GM12878 (cell line): ENCODE measurements around the gene MRPL42. TPM values are rescaled to one million over a fixed set of nuclear protein-coding genes. Genes with fewer than 3 reads are reported as not detected.

Experiments
- ATAC-seq: fragments of 200-7000 bp; cut with Tn5 transposase; 3 replicates; pipeline ENCODE4 v1.9.1; 2020; ENCODE audit warnings: mild to moderate bottlenecking, moderate library complexity
- BruUV-seq: library from RNA; stranded (reverse); fragments of 400-500 nt; replicated peaks from 2 replicates; lab custom pipeline; 2021; lab: Mats Ljungman, UMichigan
- CTCF ChIA-PET: fragments of 300-600 bp; sonication (Branson Sonifier 250); formaldehyde crosslinking; extraction: SDS; loops from one replicate; lab custom pipeline; 2021; ENCODE audit warnings: inconsistent platforms; lab: Yijun Ruan, JAX
- POLR2A ChIA-PET: fragments of 350-600 bp; formaldehyde crosslinking; extraction: SDS; loops from one replicate; lab custom pipeline; 2021; ENCODE audit warnings: inconsistent platforms; lab: Charles Lee
- RAD21 ChIA-PET: fragments of 300-600 bp; sonication (Branson Sonifier 250); formaldehyde crosslinking; loops from one replicate; lab custom pipeline; 2023; ENCODE audit warnings: antibody characterized with exemption; ENCODE audit not compliant: unreplicated experiment; lab: Charles Lee
- SMC1A ChIA-PET: fragments of 300-600 bp; sonication (Branson Sonifier 250); formaldehyde crosslinking; loops from one replicate; lab custom pipeline; 2023; ENCODE audit not compliant: unreplicated experiment, uncharacterized antibody; lab: Charles Lee
- DNase-seq: peaks from one replicate; pipeline ENCODE4 v3.0.0-alpha.2; 2011; ENCODE audit warnings: low read depth, low spot score
- FAIRE-seq: peaks from 3 replicates; lab custom pipeline; 2011; peaks lifted over from hg19 to GRCh38; lab: Jason Lieb, UNC
- H2AFZ ChIP-seq: 2 replicates; pipeline ENCODE4 v1.6.0; 2011; ENCODE audit warnings: low read depth, low read length, control low read depth; ENCODE audit not compliant: control insufficient read depth
- H3K27ac ChIP-seq: 2 replicates; pipeline ENCODE4 v1.5.1; 2011; ENCODE audit warnings: control low read depth; ENCODE audit not compliant: control insufficient read depth, insufficient read depth
- H3K27me3 ChIP-seq, 2 experiments: replicated peaks in 1 of 2; 2 replicates each; pipeline versions ENCODE4 v1.6.0 to v1.6.1; 2011; ENCODE audit warnings: low read length in 1 of 2; ENCODE audit not compliant: control insufficient read depth in 2 of 2, insufficient read depth in 2 of 2
- H3K36me3 ChIP-seq, 2 experiments: 2 replicates each; pipeline ENCODE4 v1.5.1; 2011; ENCODE audit warnings: low read length in 1 of 2; ENCODE audit not compliant: control insufficient read depth in 2 of 2, insufficient read depth in 2 of 2
- H3K4me1 ChIP-seq: 2 replicates; pipeline ENCODE4 v1.6.1; 2011; ENCODE audit warnings: mild to moderate bottlenecking, low read length, moderate library complexity, mixed read lengths; ENCODE audit not compliant: control insufficient read depth, insufficient read depth
- H3K4me2 ChIP-seq: 2 replicates; pipeline ENCODE4 v1.6.0; 2011; ENCODE audit warnings: control low read depth; ENCODE audit not compliant: control insufficient read depth, insufficient read depth
- H3K4me3 ChIP-seq: fragments of 200-600 bp; sonication (generic); 2 replicates; pipeline ENCODE4 v1.5.1; 2016
- H3K79me2 ChIP-seq: 2 replicates; pipeline ENCODE4 v1.6.0; 2011; ENCODE audit warnings: low read length; ENCODE audit not compliant: control insufficient read depth, insufficient read depth
- H3K9ac ChIP-seq: 2 replicates; pipeline ENCODE4 v1.8.0; 2011; ENCODE audit warnings: low read length, control low read depth, mixed read lengths; ENCODE audit not compliant: control insufficient read depth, insufficient read depth
- H3K9me3 ChIP-seq: replicated peaks from 3 replicates; pipeline ENCODE4 v1.5.1; 2011; ENCODE audit warnings: mild to moderate bottlenecking, low read length; ENCODE audit not compliant: control insufficient read depth, insufficient read depth
- H4K20me1 ChIP-seq: 2 replicates; pipeline ENCODE4 v1.6.0; 2011; ENCODE audit not compliant: control insufficient read depth, insufficient read depth
- E4F1 ChIP-seq: fragments of 450-650 bp; IDR thresholded peaks from 2 replicates; pipeline ENCODE4 v1.6.1; 2018; ENCODE audit warnings: borderline replicate concordance, mild to moderate bottlenecking; ENCODE audit not compliant: partially characterized antibody
- FOS ChIP-seq: IDR thresholded peaks from 3 replicates; pipeline ENCODE4 v1.6.1; 2011; ENCODE audit warnings: borderline replicate concordance; ENCODE audit not compliant: insufficient read length; ENCODE audit errors: extremely low read depth
- NFIC ChIP-seq: IDR thresholded peaks from 2 replicates; pipeline ENCODE4 v1.6.1; 2012; ENCODE audit warnings: low read depth, mild to moderate bottlenecking, inconsistent platforms, low read length, moderate library complexity
- RCOR1 ChIP-seq: conservative IDR thresholded peaks from 2 replicates; pipeline ENCODE4 v1.6.1; 2012; ENCODE audit warnings: low read depth, low read length, improper control_type of control experiment
- RELB ChIP-seq: fragments of 450-650 bp; IDR thresholded peaks from 2 replicates; pipeline ENCODE4 v1.6.1; 2017; ENCODE audit warnings: low read depth, mild to moderate bottlenecking, moderate library complexity
- SUPT20H ChIP-seq: IDR thresholded peaks from 2 replicates; pipeline ENCODE4 v1.6.1; 2011; ENCODE audit warnings: low read depth, mild to moderate bottlenecking, low read length, moderate library complexity, borderline replicate concordance; ENCODE audit not compliant: control insufficient read depth
- ZBTB40 ChIP-seq: fragments of 450-650 bp; IDR thresholded peaks from 2 replicates; pipeline ENCODE4 v1.6.1; 2016; ENCODE audit warnings: mild to moderate bottlenecking, moderate library complexity, borderline replicate concordance
- WGBS: methylation state at CpG from one replicate; pipeline ENCODE4 v1.1.6; 2016; ENCODE audit warnings: low lambda C conversion rate; ENCODE audit not compliant: insufficient replicate concordance, insufficient coverage; ENCODE audit errors: missing lambda C conversion rate; 5-methylcytosine and 5-hydroxymethylcytosine counted together
- in situ Hi-C: fragments of 300-500 bp; cut with MboI; formaldehyde crosslinking; loops from 9 replicates; pipeline ENCODE4 v1.14.3; 2018; ENCODE audit warnings: mixed read lengths
- intact Hi-C: fragments of 100-400 bp; cut with micrococcal nuclease; formaldehyde crosslinking; loops from one replicate; pipeline ENCODE4 v1.14.2; 2022; ENCODE audit not compliant: unreplicated experiment
- polyA plus RNA-seq, 11 experiments: library from polyadenylated mRNA; depleted of rRNA in 4 of 11; unstranded in 6 of 11; stranded (reverse) in 5 of 11; fragments of >200 nt; fragmentation: Nextera tagmentation in 4 of 11; fragmentation: Illumina TruSeq in 1 of 11; extraction: Ambion mirVana in 4 of 11; extraction: Trizol in 1 of 11; gene quantifications; 1 replicate in 1 of 11; 2 replicates in 10 of 11; pipeline versions ENCODE4 v1.2.1 to v1.2.3, GENCODE V29; 2011 to 2016; ENCODE audit warnings: inconsistent platforms in 2 of 11, missing spikeins in 2 of 11, low read depth in 1 of 11
- total RNA-seq, 4 experiments: library from RNA; depleted of rRNA in 3 of 4; stranded (reverse); fragments of >200 nt in 3 of 4; fragmentation: Illumina TruSeq in 1 of 4; extraction: Trizol in 1 of 4; gene quantifications; 2 replicates each; pipeline versions ENCODE4 v1.2.1 to v1.2.3, GENCODE V29; 2013 to 2021

The MRPL42 gene
- total and polyA plus RNA-seq, 10 of the 15 experiments (the other 5 are each of a cell fraction or from before 2014, with no cell fraction given) = 65.1 to 427 (median 126) TPM

- Histone ChIP-seq H3K36me3 (no peaks in the 10 kb centered on the region), H3K9me3 (no peaks in the 10 kb centered on the region; the same call in 2 of the 3 replicates), H3K4me3 (no peak overlapping the region), H4K20me1 (no peaks in the 10 kb centered on the region), H3K27me3 (no peaks in the 10 kb centered on the region), H3K4me2 (peak overlapping the region; percentile 53), H3K4me1 (peaks cover 10% of the 10 kb centered on the region), H3K9ac (no peak overlapping the region), H3K27ac (no peak overlapping the region), H3K79me2 (no peaks in the 10 kb centered on the region), H2AFZ (peak overlapping the region; percentile 74)
- no peak for TF ChIP-seq FOS
- TF ChIP-seq RELB = no peak
- TF ChIP-seq NFIC = no peak
- no peak for TF ChIP-seq SUPT20H
- no peak for TF ChIP-seq E4F1
- no peak for TF ChIP-seq ZBTB40
- no peak for TF ChIP-seq RCOR1
- WGBS = 1% methylated on average over 5 of the region's 5 CpGs
- DNase-seq (peak; percentile 15), FAIRE-seq (no peak), ATAC-seq (peak; percentile 82)
- ChIA-PET SMC1A (interaction anchor here (0.7 to 1.8 kb wide), 4 partner anchors 28 to 565 kb away, joined by 3 to 8 read pairs (median 3); no protein-coding TSS in a partner anchor), CTCF (interaction anchor here (0.6 to 2.7 kb wide), 6 partner anchors 10 to 565 kb away, joined by 3 to 15 read pairs (median 6); no protein-coding TSS in a partner anchor), POLR2A (no interaction called here), RAD21 (interaction anchor here (0.8 to 3.4 kb wide), 3 partner anchors 10 to 565 kb away, joined by 3 to 12 read pairs (median 4); no protein-coding TSS in a partner anchor)
- BruUV-seq = no TSS peak
- intact Hi-C loops (no loop called here), in situ Hi-C loops (no loop called here)
These were observed 69.6 kb downstream of the MRPL42 start for GRCh38 chr12:93536766-93537488.
